SIG-M5 treated with dmso at 0.1 percent for 504 hours (cell line): ENCODE data around the gene LAMA3.
A peak's percentile ranks its signal among the peaks of the same experiment; 100 is the strongest.

Experiments used
- DNase-seq: peaks from one replicate; lab custom pipeline; 2025; ENCODE audit not compliant: unreplicated experiment; lab: John Stamatoyannopoulos, UW

The LAMA3 gene

GRCh38 chr18:23992941-23993280 lies 303.7 kb downstream of the LAMA3 start:
- DNase-seq: no peak

GRCh38 chr18:23994361-23994902 lies 305.2 kb downstream of the LAMA3 start:
- DNase-seq: no peak

- no peak for DNase-seq
Observed at GRCh38 chr18:23995180-23995579, 305.9 kb downstream of the LAMA3 start.

GRCh38 chr18:23998018-23998417 lies 308.8 kb downstream of the LAMA3 start:
- DNase-seq: no peak

- peak; percentile 33 for DNase-seq
Observed at GRCh38 chr18:23998820-23999219, 309.6 kb downstream of the LAMA3 start.

- DNase-seq: no peak
Observed at GRCh38 chr18:24000613-24001490, 311.6 kb downstream of the LAMA3 start.

- DNase-seq: no peak
Observed at GRCh38 chr18:24002479-24002878, 313.2 kb downstream of the LAMA3 start.

GRCh38 chr18:24003288-24003687 lies 314.0 kb downstream of the LAMA3 start:
- DNase-seq: no peak

GRCh38 chr18:24003903-24004640 lies 314.8 kb downstream of the LAMA3 start:
- DNase-seq: no peak
